Hematopoietic multipotent progenitor cell treated with erythropoietin and hydrocortisone succinate and interleukin-3 and kit ligand, for 8 days (in vitro differentiated cells): ENCODE measurements around the gene DNAH14.
"Not testable (repeated sequence)": the region's sequence is repeated elsewhere in the genome, so short reads cannot be mapped to it uniquely, and the experiment has no call there.

Experiments used
- DNase-seq: peaks from one replicate; pipeline ENCODE4 v3.0.0-alpha.2; 2015

DNAH14 gene

DNA sequence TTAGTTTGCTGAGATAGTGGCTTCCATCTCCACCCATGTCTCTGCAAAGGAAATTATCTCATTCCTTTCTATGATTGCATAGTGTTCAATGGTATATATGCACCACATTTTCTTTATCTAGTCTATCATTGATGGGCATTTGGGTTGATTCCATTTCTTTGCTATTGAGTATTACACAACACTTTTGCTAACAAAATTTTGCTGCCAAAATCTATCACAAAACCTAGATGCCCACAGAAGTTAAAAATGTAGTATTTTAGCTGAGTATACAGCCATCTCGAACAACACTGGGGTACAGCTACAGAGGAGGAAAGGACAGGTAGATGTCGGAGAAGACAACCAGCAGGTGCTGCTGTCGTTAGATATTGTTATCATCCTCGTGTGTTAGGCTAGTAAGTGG lies 430.6 kb downstream of the DNAH14 start:
- DNase-seq: no peak

DNA sequence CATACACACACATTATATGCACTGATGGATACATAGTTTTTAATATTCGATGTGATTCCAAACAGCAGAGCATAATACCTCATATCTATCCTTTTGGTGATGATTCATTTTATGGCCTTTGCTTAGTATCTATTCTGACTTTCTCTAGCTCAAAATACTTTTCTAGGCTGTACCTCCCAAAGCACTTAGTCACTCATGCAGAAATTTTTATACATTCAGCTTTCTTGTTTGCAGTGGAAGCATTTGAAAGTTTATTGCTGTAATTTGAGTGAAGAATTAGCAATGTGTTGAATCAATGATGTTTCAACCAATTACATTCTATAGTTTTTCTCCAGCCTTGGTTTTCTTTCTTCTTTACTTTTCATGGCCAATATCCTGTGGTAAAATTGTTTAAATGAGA lies 431.7 kb downstream of the DNAH14 start:
- no peak for DNase-seq

DNA sequence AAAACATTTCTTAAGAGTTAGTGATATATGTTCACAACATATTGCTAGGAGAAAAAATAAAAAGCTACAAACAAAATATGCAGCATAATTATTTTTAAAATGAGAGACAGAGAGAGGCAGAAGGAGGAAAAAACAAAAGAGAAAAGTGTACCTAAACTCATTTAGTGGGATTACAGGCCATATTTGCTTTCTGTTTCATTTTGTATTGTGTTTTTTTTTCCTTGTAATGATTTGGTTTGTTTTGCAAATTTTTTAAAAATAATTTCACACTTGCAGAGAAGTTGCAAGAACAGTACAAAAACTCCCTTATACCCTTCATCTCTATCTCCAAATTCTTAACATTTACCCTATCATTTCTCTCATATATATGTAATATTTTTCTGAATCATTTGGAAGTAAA lies 433.3 kb downstream of the DNAH14 start:
- no peak for DNase-seq

DNA sequence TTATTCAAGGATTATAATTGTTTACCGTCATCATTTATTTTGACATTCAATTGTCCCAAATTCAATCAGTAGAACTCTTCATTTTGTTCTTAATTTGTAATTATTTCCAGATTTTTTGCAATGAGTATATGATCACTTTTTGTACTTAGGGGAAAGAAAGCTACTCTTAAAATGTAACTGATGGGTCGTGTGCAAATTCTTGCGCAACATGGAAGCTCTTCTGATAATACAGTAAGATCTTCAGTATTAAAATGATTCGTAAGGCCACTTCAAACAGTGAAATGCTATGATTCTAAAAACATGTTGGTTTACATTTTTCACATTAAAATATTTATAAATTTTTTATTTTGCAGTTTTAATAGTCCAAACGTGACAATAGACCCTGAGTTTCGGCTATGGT lies 435.0 kb downstream of the DNAH14 start:
- DNase-seq: no peak

DNA sequence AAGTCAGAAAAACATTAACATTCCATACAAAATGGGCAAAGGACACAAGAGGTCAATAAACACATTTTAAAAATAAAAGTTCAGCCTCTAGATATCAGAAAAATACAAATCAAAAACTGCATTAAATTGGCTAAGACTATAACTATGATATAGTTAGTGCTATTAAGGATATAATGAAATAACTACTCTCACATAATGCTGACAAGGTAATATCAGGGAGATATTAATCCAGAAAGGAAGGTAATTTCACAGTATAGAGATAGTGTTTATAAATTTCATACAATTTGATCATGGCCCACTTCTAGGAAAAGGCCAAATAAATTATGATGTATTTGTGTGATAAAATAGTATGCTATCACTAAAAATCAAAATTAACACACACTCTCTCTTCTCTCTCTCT lies 436.5 kb downstream of the DNAH14 start:
- no peak for DNase-seq

DNA sequence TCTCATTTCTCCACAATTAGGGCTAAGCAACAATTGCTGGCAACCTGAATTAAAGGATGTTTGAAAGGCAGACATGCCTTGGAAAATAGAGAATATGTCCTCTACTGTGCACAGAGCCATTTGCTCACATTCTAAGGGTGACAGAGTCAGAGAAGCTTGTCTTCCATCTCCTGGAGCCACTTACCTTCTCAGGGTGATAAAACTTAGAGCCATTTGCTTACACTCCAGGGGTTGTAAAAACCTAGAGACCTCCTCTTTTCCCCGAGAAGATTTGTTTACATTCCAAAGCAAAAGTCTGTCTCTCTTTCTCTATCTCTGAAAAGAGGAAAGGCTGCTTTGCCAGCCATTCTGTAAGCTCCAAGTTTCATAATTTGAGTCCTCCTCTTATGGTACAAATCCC lies 437.1 kb downstream of the DNAH14 start:
- no peak for DNase-seq

DNA sequence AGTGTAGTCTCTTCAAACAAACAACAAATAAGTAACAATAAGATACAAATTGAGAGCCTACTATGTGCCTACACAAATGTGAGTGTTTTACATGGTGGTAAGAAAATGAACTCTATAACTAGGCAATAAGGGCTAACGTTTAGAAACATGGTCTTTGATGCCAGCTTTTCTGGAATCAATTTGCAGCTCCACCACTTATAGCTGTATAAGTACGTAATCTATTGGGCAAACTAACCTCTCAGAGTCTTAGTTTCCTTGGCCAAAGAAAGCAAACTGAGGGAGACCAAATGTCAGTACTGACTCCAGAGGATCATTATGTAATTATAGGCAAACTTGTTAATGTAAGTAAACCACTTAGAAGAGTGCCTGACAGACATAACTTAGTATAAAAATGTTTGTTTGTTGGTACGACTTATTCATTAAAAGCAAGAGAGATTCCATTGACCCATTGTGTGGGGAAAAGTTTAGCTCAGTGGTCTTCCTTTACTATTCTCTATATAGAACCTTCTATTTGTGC lies 438.6 kb downstream of the DNAH14 start:
- DNase-seq: no peak

DNA sequence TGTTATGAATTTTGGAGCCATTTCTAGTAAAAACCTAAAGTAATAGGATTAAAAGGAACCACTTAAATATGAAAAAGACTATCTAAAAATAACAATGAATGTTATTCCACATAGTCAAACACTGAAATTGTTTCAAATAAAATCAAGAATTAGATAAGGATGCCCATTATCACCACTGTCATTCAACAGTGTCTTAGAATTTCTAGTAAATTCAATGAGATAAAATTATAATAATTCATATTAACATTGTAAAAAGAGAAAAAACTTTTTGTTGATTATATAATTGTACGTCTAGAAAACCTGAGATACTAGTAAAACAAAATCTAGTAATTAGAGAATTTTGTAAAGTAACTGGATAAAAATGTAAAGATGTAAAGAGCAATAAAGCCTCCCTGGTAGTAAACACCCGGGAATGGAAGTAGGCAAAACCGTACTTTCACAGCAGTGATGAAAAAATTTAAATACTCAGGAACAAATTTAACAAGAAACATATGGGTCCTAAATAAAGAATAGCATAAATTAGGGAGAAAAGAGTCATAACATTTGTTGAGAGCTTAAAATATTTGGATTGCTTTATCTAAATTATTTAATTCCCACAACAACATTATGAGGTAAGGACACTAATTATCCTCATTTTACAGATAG lies 442.0 kb downstream of the DNAH14 start:
- no peak for DNase-seq

DNA sequence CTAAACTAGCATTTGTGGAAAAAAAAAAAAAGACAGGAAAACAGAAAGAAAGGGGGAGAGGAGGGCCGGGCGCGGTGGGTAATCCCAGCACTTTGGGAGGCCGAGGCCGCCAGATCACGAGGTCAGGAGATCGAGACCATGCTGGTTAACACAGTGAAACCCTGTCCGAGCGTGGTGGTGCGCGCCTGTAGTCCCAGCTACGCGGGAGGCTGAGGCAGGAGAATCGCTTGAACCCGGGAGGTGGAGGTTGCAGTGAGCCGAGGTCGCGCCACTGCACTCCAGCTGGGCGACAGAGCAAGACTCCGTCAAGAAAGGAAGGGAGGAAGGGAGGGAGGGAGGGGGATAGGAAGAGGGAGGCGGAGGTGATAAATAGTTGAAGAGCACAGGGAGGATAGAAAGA lies 443.7 kb downstream of the DNAH14 start:
- no peak for DNase-seq

DNA sequence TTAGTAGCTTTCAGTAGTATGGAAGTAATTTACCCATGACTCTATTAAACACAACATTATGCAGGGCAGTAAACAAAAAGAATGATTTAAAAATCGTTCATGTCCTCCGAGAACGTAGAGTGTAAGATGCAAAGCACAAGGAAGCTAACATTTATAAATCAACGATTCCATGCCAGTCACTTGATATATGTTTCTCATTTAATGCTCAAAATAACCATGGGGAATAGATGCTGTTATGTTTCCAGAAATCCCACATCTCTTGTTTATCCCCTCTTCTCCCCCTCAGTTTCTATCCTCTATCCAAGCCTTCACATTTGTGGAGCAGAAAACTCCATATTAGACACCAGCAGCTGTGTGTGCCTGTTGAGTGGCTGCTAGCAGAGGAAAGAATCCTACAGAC lies 445.5 kb downstream of the DNAH14 start:
- no peak for DNase-seq

DNA sequence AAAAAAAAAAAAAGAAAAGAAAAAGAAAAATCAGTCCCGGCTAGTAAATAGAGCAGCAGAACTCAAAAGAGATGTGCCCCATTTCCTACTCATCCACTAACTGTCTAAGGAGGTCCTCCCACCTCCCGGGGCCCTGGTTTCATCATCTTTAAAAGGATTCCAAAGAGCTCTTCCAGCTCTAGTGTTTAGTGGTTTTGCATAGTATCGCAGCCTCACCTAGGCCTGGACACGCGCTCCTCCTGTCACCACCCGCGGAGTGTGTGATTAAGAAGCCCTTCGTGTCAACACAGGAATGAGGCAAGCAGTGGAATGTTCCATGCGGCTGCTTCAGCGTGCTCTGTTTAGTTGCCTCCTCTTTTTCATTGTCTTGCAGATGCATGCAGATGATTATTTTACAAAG lies 449.4 kb downstream of the DNAH14 start:
- DNase-seq: no peak

DNA sequence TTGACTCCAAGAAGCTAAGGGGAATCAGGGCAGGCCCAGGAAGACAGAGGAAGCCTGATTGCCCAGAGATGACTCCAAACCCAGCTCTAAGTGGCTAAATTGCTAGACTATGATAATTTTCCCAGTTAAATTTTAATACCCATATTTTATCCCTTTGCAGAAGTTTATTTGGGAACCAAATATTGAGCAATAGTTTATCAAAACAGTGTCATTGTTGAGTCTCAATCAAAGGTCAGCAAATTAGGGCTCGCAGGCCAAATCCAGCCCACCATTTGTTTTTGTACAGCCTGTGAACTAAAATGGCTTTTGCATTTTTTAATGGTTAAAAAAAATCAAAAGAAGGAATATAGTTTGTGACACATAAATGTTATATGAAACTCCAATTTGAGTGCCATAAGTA lies 451.2 kb downstream of the DNAH14 start:
- DNase-seq: no peak

DNA sequence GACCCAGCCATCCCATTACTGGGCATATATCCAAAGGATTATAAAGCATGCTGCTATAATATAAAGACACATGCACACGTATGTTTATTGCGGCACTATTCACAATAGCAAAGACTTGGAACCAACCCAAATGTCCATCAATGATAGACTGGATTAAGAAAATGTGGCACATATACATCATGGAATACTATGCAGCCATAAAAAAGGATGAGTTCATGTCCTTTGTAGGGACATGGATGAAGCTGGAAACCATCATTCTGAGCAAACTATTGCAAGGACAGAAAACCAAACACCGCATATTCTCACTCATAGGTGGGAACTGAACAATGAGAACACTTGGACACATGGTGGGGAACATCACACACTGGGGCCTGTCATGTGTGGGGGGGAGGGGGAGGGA lies 457.4 kb downstream of the DNAH14 start:
- not testable (repeated sequence) for DNase-seq

DNA sequence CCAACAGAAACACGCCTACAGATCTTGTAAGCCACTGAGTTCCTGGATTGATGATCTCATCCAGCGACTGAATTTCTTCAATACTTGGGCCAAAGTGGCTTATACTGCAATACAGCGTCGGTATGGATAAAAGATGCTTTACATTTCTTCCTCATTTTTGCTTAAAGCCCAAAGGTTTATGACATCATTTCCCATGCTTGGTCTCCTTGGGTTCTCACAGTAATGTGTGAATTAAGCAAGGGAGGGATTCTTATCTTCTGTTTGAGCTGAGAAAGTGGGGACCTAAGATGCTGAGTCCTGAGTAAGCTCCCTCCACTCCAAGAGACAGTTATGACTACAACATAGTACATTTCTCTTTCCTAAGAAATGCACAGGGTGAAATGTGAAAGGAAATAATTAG lies 458.9 kb downstream of the DNAH14 start:
- DNase-seq: no peak

DNA sequence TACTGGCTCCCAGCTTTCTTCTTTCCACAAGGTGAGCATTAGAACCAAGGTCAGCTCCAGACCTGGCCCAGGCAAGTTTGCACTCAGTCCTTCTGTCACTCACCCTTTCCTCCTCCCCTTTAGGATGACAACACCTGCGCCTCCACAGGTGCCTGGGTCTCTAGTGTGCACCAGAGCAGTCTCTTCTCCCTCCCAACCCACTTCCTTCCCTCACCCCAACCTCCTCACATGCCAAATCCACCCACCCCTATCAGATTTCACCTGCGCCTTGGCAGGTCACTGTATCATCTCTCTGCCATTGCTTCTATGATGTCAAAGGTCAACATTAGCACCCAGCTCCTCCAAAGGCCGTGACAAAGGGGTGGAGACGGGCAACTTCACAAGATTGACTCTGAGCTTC lies 460.4 kb downstream of the DNAH14 start:
- no peak for DNase-seq

DNA sequence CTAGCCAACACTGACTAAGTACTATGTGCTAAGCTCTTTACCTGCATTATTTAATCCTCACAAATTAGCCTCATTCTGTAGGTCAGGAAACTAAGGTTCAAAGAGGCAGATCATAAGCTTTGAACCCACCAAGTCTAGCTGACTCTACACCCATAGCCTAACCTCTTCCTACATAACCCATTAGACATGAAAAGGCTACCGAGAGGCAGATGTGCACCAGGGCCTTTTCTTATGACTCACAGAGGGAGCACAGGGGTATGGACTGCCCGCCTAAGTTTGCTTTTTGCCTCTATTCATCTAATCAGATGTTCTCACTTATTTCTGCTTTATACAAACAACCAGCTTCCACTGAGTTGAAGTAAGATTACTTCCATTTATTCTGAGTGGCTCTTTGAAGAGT lies 466.9 kb downstream of the DNAH14 start:
- no peak for DNase-seq

DNA sequence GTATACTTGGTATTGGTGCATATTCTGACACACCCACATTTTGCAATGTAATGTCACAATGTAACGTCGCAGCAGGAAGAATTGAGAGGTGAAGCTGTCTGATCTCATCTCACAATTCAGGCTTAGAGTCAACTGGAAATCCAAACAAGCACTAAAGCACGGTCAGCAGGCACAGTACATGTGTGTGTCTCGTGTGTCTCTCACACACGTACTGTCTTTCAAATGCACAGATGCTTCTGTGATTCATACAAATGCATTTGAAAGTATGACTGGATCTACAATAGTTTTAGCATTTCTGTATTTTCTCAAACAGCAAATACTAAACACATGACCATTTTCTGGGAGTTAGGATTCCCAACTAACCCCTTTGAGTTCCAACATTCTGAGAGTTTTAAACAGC lies 471.5 kb downstream of the DNAH14 start:
- DNase-seq: no peak

DNA sequence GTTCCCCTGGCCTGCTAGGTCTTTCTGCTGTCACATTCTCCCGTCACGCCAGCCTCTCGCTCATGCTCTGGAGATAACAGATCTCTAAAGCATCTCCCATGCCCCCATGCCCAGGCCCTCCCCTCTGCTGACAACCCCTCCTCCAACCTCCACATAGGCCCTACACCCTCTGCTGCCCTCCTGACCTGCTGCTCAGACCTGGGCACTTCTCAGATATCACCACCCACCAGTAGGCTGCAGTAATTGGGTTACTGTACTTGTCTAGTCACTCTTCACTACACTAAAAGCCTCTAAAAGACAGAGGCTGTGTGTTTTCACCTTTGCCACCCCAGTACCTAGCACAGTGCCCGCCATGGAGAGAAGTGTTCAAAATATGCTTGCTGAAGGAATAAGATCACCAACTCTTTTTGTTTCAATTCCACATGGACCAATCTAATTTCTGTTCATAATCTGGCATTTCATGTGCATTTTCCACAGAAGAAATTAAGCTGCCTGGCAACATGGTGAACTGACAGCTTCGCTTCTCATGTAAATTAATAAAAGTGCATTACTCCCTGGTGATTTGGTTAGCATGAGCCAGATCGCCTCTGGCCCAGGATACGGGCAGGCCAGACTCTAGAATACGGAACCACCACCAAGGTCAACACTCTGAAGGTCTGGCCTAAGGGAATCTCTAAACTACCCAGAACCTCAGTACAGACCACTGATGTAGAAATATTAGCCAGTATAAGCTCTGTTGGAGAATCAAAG lies 477.7 kb downstream of the DNAH14 start:
- DNase-seq: no peak

DNA sequence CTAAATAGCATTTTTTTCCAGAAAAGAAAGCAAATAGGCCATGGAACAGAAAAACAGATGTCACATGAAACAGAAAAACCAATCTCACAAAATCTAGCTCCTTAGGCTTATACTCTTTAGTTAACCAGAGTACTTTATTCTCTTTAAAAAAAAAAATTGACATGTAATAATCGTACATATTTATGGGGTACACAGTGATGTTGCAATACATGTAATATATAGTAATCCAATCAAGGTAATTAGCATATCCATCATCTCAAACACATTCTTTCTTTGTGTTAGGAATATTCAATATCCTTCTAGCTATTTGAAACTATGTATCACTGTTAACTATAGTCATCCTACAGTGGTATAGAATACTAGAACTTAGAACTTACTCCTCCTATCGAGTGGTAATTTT lies 478.3 kb downstream of the DNAH14 start:
- no peak for DNase-seq

DNA sequence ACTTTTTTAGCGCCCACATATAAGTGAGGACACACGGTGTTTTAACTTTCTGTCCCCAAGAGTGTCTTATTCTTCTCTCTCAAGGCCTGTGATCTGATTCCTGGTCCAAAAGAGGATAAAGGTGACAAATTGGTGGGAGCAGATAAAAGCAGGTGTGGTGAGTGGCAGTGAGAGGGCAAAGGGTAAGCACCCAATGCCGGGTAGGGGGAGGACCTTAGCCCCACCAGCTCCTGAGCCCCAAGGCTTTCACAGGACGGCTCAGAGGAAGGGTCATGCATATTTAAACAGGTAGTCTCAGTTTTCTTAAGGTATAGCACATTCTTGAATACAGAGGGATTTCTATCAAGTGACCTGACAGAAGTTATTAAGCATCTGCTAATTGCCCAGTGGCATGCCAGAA lies 478.8 kb downstream of the DNAH14 start:
- DNase-seq: no peak

DNA sequence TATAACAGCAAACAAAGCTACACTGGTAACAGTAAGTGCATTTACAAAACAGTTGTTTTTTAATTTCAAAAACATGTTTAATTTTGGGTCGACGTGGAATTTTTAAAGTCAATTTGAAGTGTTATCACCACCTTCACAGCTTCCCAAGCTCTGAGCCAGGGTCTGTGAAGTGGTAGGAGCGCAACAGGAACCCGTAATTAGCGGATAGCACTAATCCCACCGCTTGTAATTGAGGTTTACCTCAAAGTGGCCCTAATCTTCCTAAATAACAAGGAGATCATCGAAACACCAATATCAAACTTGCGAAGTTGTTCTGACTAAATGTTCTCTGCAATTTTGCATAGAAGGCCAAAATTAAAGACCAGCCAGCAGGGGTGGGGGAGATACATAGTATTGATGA lies 479.6 kb downstream of the DNAH14 start:
- DNase-seq: no peak

DNA sequence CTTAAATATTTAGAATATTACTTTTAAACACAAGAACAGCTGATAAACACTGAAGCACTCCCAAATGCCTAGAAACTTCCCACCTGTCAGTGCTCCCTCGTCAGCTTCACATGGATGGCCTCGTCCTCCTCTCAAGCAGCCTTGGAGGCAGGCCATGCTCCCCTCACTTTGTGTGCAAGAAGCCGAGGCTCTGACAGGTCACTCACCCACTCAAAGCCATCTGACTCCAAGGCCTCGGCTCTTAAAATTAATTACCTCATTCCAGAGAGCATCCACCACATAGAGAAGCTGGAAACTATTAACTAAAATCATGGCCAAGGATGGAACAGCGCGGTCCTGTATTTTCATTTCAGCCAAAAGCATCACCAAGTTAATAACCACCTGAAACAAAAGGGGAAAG lies 480.6 kb downstream of the DNAH14 start:
- no peak for DNase-seq

DNA sequence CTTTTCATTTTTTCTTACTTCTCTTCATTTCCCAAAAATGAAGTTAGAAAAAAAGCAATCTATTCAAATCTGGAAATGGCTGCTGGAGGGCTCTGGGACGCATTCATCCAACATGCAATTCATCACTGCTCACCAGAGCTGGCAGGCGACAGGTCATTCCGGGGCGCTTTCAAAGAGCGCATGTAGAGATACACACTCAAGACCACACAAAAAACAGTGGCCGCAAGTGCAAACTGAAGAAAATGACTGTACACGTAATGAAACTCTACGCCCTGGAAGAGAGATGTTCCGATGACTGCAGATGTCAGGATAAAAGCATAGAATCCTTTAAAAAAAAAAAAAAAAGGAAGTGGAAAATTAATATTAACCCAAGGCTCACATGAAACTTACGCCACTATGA lies 482.8 kb downstream of the DNAH14 start:
- no peak for DNase-seq

DNA sequence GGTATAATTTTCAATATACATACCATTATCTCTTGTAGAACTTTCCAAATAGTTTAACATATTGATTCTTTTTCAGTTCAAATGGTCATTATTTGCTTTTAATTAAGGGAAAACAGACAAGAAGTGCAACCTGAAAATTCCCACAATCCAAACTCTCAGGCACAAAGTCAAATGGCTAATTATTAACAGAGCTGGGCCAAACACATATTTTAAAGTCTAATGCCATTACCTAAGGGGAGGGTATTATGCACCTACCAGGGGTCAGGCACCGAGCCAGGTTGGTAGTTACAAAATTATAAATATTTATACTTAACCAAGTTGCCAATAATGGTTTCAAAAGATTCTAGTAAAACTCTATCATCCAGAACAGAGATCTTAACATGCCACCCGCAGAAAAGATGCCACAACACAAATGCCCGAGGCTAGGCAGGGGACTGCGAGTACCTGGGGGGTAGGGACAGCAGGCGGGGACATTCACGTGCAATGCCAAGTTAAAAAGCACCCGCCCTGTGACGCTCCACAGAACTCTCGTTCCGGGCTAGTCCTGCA lies 483.4 kb downstream of the DNAH14 start:
- DNase-seq: no peak
